ENCODE results near the gene CNBP.
"Not testable (repeated sequence)": the region's sequence is repeated elsewhere in the genome, so short reads cannot be mapped to it uniquely, and the experiment has no call there.

Gene CNBP

DNA sequence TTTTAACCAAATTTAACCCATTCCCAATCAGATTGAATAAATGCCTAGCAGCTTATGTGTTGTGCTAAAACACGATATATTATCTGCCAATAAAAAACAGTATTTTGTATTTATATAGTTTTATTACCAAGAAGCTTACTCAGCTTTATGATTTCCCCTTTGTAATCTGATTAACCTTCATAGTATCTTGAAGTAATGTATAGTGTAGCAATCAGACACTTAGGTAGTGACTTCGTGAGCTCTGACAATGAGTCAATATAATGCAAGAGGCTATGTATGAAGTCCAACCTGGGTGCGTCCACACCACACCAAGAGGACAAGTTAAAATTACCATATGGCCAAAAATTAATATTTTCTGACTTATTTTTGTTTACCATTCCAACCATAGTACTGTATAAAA is 2.1 kb upstream of the CNBP start:
- TF ChIP-seq, protein P1, sequence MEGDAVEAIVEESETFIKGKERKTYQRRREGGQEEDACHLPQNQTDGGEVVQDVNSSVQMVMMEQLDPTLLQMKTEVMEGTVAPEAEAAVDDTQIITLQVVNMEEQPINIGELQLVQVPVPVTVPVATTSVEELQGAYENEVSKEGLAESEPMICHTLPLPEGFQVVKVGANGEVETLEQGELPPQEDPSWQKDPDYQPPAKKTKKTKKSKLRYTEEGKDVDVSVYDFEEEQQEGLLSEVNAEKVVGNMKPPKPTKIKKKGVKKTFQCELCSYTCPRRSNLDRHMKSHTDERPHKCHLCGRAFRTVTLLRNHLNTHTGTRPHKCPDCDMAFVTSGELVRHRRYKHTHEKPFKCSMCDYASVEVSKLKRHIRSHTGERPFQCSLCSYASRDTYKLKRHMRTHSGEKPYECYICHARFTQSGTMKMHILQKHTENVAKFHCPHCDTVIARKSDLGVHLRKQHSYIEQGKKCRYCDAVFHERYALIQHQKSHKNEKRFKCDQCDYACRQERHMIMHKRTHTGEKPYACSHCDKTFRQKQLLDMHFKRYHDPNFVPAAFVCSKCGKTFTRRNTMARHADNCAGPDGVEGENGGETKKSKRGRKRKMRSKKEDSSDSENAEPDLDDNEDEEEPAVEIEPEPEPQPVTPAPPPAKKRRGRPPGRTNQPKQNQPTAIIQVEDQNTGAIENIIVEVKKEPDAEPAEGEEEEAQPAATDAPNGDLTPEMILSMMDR (IDR thresholded peaks at IDR 0.05; ENCODE audit: control insufficient read depth, insufficient read depth, low read depth, low read length, missing control alignments), result no peak
- DNase-seq (ENCODE audit: low read depth), result no peak

DNA sequence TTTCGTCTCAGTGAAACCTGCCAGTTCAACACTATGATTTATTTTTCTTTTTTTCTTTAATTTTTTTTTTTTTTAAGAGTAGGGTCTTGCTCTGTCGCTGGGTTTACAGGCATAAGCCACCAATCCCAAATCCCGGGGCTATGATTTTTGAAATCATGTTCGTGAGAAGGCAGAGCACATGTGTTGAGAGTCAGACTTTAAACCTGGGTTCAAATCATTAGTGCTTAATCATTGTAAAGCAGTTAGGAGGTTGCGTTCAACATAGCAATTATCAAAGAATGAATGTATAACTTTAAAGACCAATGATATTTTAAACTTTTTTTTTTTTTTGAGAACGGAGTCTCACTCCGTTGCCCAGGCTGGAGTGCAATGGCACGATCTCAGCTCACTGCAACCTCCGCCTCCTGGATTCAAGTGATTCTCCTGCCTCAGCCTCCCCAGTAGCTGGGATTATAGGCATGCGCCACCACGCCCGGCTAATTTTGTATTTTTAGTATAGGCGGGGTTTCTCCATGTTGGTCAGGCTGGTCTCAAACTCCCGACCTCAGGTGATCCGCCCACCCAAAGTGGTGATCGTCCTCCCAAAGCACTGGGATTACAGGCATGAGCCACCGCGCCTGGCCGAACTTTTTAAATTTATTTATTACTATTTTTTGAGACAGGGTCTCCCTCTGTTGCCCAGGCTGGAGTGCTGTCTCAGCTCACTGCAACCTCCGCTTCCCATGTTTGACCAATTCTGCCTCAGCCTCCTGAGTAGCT is 1.3 kb upstream of the CNBP start:
- DNase-seq (ENCODE audit: low read depth), result not testable (repeated sequence)
- H3K4me3 ChIP-seq (ENCODE audit: control insufficient read depth, low read depth, low read length), result peak overlapping the region; percentile 70

More for the DNA sequence above, 2.1 kb upstream of the CNBP start:
- H3K4me3 ChIP-seq (ENCODE audit: control insufficient read depth, low read depth, low read length), result no peak overlapping the region

DNA sequence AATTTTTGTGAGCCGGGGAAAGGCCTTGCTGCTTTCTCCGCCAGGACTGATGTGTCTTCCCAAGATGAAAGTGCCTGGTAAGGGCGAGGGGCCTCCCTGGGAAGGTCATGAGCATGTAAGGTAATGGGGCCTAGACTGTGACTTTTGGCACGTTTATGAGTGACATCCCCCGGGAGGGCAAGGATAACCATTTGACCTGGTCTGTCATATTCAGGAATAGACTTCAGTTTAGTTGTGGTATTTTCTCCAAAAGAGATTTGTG is 631 bp upstream of the CNBP start:
- peak overlapping the region; percentile 70 for H3K4me3 ChIP-seq (ENCODE audit: control insufficient read depth, low read depth, low read length)
- TF ChIP-seq, protein P1 (IDR thresholded peaks at IDR 0.05; ENCODE audit: control insufficient read depth, insufficient read depth, low read depth, low read length, missing control alignments), result no peak
- no peak for DNase-seq (ENCODE audit: low read depth)

DNA sequence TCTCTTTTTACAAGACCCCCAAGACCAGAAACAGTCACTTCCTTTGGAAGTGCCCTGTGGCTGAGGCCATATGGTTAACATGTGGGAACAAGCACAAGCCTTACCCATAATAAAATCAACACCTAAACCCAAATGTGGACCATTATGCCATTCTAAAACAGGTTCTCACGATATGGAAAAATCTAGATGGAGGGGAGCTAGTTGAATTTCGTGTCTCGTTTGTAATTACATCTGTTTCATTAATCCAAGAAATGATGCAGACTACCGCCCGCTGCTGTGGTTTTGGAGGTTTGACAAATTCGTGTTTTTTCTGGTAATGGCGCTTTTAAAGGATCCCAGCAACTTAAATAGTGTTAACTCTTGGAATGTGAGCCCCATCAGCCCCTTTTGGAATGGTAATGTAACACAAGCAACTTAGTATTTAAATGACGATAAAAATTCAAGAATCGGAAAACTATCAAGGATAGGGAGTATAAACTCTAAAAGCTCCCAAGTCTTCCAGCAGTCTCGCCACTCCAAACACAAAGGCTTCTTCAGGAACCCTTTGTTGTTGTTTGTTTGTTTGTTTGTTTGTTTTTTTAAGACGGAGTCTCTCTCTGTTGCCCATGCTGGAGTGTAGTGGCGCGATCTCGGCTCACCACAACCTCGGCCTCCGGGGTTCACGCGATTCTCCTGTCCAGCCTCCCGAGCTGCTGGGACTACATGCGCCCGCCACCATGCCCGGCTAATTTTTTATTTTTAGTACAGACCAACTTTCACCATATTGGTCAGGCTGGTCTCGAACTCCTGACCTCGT is 1.1 kb downstream of the CNBP start:
- TF ChIP-seq, protein P1 (IDR thresholded peaks at IDR 0.05; ENCODE audit: control insufficient read depth, insufficient read depth, low read depth, low read length, missing control alignments), result no peak
- H3K4me3 ChIP-seq (ENCODE audit: control insufficient read depth, low read depth, low read length), result peak overlapping the region; percentile 70
- DNase-seq (ENCODE audit: low read depth), result peak; percentile 31

DNA sequence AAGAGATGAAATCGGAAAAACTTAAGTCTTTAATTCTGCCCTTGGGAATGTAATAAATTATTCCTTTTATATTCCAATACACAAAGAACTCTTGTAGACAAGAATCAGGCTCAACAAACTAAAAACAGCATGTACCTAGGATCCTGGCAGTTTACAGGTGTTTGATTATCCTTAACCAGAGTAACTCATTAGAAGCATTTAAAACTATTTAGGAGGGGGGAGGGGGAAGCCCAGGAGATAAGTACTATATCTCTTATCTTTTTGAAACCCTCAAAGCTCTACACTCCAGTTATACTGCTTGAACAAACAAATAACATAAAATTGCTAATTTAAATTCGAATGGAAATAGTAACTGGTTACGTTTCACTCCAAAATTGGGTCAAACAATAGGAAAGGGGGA is 1.9 kb downstream of the CNBP start:
- TF ChIP-seq, protein P1 (IDR thresholded peaks at IDR 0.05; ENCODE audit: control insufficient read depth, insufficient read depth, low read depth, low read length, missing control alignments), result no peak
- no peak for DNase-seq (ENCODE audit: low read depth)
- peak overlapping the region; percentile 70 for H3K4me3 ChIP-seq (ENCODE audit: control insufficient read depth, low read depth, low read length)

DNA sequence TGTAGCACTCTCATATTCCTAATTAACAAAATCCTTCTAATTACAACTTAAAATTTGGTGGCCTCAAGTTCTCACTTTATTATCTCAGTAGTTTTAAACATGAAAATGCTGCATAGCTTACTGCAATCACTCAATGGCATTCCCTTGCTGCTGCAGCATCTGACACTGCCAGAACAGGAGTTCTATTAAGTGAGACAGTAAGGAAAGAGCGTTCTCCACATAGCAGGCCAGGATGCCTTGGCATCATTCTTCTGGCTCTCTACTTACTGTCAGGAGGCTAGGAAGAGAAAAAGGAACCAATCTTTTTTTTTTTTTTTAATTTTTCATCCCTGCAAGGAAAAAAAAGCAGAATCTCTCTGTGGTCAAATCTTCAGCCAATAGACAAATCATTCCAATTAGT is 3.2 kb downstream of the CNBP start:
- TF ChIP-seq, protein P1 (IDR thresholded peaks at IDR 0.05; ENCODE audit: control insufficient read depth, insufficient read depth, low read depth, low read length, missing control alignments), result no peak
- H3K4me3 ChIP-seq (ENCODE audit: control insufficient read depth, low read depth, low read length), result no peak overlapping the region

DNA sequence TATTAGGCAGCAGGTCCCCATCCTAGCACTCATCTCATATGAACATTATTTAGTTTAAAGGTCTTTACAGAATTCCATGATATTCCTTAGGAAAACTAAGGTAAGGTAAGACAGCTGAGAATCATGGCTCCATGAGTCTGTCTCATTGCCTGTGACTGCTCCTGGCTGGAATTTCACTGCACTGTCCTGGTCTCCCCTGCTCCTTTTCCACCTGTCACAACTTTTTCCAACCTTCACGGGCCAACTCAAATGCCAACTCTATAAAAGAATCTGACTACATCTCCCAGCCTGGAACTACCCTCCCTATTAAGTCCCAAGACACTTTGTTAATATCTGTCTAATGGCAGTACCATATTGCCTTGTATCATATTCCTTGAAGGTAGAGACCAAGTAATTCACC is 7.6 kb downstream of the CNBP start:
- no peak for DNase-seq (ENCODE audit: low read depth)
- H3K4me3 ChIP-seq (ENCODE audit: control insufficient read depth, low read depth, low read length), result no peak overlapping the region
- TF ChIP-seq, protein P1 (IDR thresholded peaks at IDR 0.05; ENCODE audit: control insufficient read depth, insufficient read depth, low read depth, low read length, missing control alignments), result no peak

More for the DNA sequence above, 3.2 kb downstream of the CNBP start:
- no peak for DNase-seq (ENCODE audit: low read depth)

Data from AG09309 (cell line).